ENCODE measurements around the gene GALK2.

- TF ChIP-seq CTCF (tag by site-specific recombination; IDR thresholded peaks at IDR 0.05) (no peak), REST (tag by site-specific recombination; IDR thresholded peaks at IDR 0.05) (no peak), ZNF639 (tag by site-specific recombination; IDR thresholded peaks at IDR 0.05) (no peak), ZFP3 (tag by site-specific recombination; IDR thresholded peaks at IDR 0.05; ENCODE audit: low read depth) (no peak), YY1 (tag by site-specific recombination; IDR thresholded peaks at IDR 0.05) (no peak)
Measured at GRCh38 chr15:49286649-49287404, 116.8 kb downstream of the GALK2 start.

Data from HEK293 (cell line).